Keratinocyte (primary cell): ENCODE measurements around the gene UBA3. TPM values are rescaled to one million over a fixed set of nuclear protein-coding genes. Genes with fewer than 3 reads are reported as not detected.

Source experiments
- DNase-seq: peaks from one replicate; pipeline ENCODE4 v3.0.0-alpha.2; 2011; ENCODE audit warnings: low read depth, missing footprints, low spot score
- FAIRE-seq: peaks from 2 replicates; lab custom pipeline; 2011; peaks lifted over from hg19 to GRCh38; lab: Jason Lieb, UNC
- H2AFZ ChIP-seq: 2 replicates; pipeline ENCODE4 v1.6.0; 2012; ENCODE audit warnings: low read length, control low read depth, inconsistent platforms; ENCODE audit not compliant: control insufficient read depth
- H3K27ac ChIP-seq: 2 replicates; pipeline ENCODE4 v1.5.1; 2011; ENCODE audit warnings: low read length; ENCODE audit not compliant: control insufficient read depth, insufficient read depth
- H3K27me3 ChIP-seq: 3 replicates; pipeline ENCODE4 v1.6.0; 2011; ENCODE audit warnings: low read length; ENCODE audit not compliant: control insufficient read depth, insufficient read depth; ENCODE audit errors: extremely low read depth
- H3K36me3 ChIP-seq, 2 experiments: 2 replicates in 1 of 2; 3 replicates in 1 of 2; pipeline ENCODE4 v1.5.1; 2011; ENCODE audit warnings: low read length in 2 of 2, mild to moderate bottlenecking in 1 of 2; ENCODE audit not compliant: control insufficient read depth in 2 of 2, insufficient read depth in 2 of 2; ENCODE audit errors: extremely low read depth in 1 of 2
- H3K4me1 ChIP-seq: 3 replicates; pipeline ENCODE4 v1.5.1; 2011; ENCODE audit warnings: low read length; ENCODE audit not compliant: control insufficient read depth, insufficient read depth; ENCODE audit errors: extremely low read depth
- H3K4me2 ChIP-seq: 3 replicates; pipeline ENCODE4 v1.6.0; 2011; ENCODE audit warnings: low read depth, low read length; ENCODE audit not compliant: control insufficient read depth, insufficient read depth; ENCODE audit errors: extremely low read depth
- H3K4me3 ChIP-seq, 3 experiments: fragments of 200-600 bp in 1 of 3; sonication (generic) in 1 of 3; 2 replicates in 2 of 3; 3 replicates in 1 of 3; pipeline ENCODE4 v1.5.1; 2011 to 2016; ENCODE audit warnings: low read length in 3 of 3, mild to moderate bottlenecking in 3 of 3, control low read depth in 2 of 3, inconsistent platforms in 1 of 3, low read depth in 1 of 3, mixed read lengths in 1 of 3, mixed run types in 1 of 3, moderate library complexity in 1 of 3; ENCODE audit not compliant: control insufficient read depth in 2 of 3, insufficient read depth in 2 of 3; ENCODE audit errors: extremely low read depth in 1 of 3
- H3K79me2 ChIP-seq: 2 replicates; pipeline ENCODE4 v1.6.0; 2012; ENCODE audit warnings: low read length; ENCODE audit not compliant: control insufficient read depth, insufficient read depth
- H3K9ac ChIP-seq: 3 replicates; pipeline ENCODE4 v1.6.0; 2011; ENCODE audit warnings: low read length; ENCODE audit not compliant: control insufficient read depth, insufficient read depth; ENCODE audit errors: extremely low read depth
- H3K9me1 ChIP-seq: 3 replicates; pipeline ENCODE4 v1.6.0; 2011; ENCODE audit warnings: low read length; ENCODE audit not compliant: control insufficient read depth, insufficient read depth; ENCODE audit errors: extremely low read depth
- H3K9me3 ChIP-seq: 2 replicates; pipeline ENCODE4 v1.5.1; 2012; ENCODE audit warnings: low read depth, low read length; ENCODE audit not compliant: control insufficient read depth
- H4K20me1 ChIP-seq: 3 replicates; pipeline ENCODE4 v1.6.0; 2011; ENCODE audit warnings: low read length; ENCODE audit not compliant: control insufficient read depth, insufficient read depth; ENCODE audit errors: extremely low read depth
- EZH2 ChIP-seq: IDR thresholded peaks from one replicate; pipeline ENCODE4 v1.6.1; 2012; ENCODE audit warnings: inconsistent platforms, mild to moderate bottlenecking, low read length, moderate library complexity
- dilution Hi-C: fragments of 300-500 bp; cut with MboI; formaldehyde crosslinking; loops from one replicate; pipeline ENCODE4 v1.7.0; 2020; ENCODE audit warnings: low sequenced_read_pairs; ENCODE audit not compliant: extremely low pct_ligation_motif_present
- polyA plus RNA-seq, 5 experiments: library from polyadenylated mRNA; depleted of rRNA in 3 of 5; stranded (reverse) in 3 of 5; stranded (forward) in 1 of 5; unstranded in 1 of 5; fragments of >200 nt; gene quantifications; 1 replicate in 1 of 5; 2 replicates in 3 of 5; 3 replicates in 1 of 5; pipeline versions ENCODE4 v1.2.1 to v1.2.3, GENCODE V29; 2011 to 2012; ENCODE audit warnings: missing spikeins in 2 of 5, low read depth in 1 of 5, low replicate concordance in 1 of 5
- TF ChIP-seq, protein P1 (sequence below), 3 experiments: IDR thresholded peaks in 1 of 3; conservative IDR thresholded peaks in 1 of 3; optimal IDR thresholded peaks in 1 of 3; 2 replicates in 2 of 3; 3 replicates in 1 of 3; pipeline versions ENCODE3 to v1.5.1; 2011; ENCODE audit warnings: low read length in 3 of 3, mild to moderate bottlenecking in 3 of 3, moderate library complexity in 2 of 3, control low read depth in 1 of 3, inconsistent platforms in 1 of 3; ENCODE audit not compliant: insufficient read depth in 2 of 3; ENCODE audit errors: extremely low read depth in 1 of 3

UBA3 gene
- polyA plus RNA-seq, 1 donor (not counting 4 experiments of a cell fraction or from before 2014, with no cell fraction given): 125 TPM

DNA sequence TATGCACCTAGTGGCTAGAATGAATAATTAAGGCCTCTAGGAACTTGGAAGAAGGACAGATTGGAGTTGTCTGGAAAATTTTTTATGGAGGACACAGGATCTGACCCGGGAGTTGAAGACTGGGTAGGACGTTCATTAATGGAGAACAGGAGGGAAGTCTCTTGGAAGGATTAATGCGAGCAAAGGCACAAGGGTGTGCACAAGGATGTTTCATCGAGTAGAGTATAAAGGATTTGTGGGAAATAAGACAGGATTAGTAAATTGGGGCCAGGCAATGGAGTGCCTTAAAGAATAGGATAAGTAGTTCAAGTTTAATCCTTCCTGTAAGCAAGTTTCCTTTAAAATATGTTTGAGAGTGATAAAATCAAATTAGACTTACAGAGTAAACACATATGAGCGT, 27.7 kb upstream of the UBA3 start:
- no peaks in the 10 kb centered on the region for H3K4me1 ChIP-seq
- TF ChIP-seq, protein P1, sequence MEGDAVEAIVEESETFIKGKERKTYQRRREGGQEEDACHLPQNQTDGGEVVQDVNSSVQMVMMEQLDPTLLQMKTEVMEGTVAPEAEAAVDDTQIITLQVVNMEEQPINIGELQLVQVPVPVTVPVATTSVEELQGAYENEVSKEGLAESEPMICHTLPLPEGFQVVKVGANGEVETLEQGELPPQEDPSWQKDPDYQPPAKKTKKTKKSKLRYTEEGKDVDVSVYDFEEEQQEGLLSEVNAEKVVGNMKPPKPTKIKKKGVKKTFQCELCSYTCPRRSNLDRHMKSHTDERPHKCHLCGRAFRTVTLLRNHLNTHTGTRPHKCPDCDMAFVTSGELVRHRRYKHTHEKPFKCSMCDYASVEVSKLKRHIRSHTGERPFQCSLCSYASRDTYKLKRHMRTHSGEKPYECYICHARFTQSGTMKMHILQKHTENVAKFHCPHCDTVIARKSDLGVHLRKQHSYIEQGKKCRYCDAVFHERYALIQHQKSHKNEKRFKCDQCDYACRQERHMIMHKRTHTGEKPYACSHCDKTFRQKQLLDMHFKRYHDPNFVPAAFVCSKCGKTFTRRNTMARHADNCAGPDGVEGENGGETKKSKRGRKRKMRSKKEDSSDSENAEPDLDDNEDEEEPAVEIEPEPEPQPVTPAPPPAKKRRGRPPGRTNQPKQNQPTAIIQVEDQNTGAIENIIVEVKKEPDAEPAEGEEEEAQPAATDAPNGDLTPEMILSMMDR (optimal IDR thresholded peaks at IDR 0.05 in 1 of 3, IDR thresholded peaks at IDR 0.05 in 1 of 3, conservative IDR thresholded peaks at IDR 0.05 in 1 of 3; ENCODE audit: extremely low read depth in 1 of 3, insufficient read depth in 2 of 3, low read length in 3 of 3): no peak
- no peak for TF ChIP-seq EZH2
- H3K27ac ChIP-seq: no peak overlapping the region
- FAIRE-seq (no peak), DNase-seq (no peak)
- H3K36me3 ChIP-seq: peaks cover 4 to 13% of the 10 kb centered on the region in 2 experiments
- H3K9me1 ChIP-seq: no peaks in the 10 kb centered on the region
- H3K4me2 ChIP-seq: no peak overlapping the region
- dilution Hi-C loops: no loop called here
- H2AFZ ChIP-seq: no peak overlapping the region
- no peak overlapping the region for H3K9ac ChIP-seq
- no peaks in the 10 kb centered on the region for H3K79me2 ChIP-seq
- no peaks in the 10 kb centered on the region for H3K9me3 ChIP-seq
- no peak overlapping the region for H3K4me3 ChIP-seq
- no peaks in the 10 kb centered on the region for H3K27me3 ChIP-seq
- H4K20me1 ChIP-seq: no peaks in the 10 kb centered on the region

DNA sequence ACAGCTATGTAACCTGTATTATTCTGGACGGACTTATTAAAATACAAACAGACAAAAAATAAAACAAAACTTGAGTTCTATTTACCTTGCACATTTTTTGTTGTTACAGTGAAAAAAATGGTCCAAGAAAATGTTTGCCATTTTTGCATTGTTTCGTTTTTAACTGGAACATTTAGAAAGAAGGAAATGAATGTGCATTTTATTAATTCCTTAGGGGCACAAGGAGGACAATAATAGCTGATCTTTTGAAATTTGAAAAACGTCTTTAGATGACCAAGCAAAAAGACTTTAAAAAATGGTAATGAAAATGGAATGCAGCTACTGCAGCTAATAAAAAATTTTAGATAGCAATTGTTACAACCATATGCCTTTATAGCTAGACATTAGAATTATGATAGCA, 25.2 kb upstream of the UBA3 start:
- Histone ChIP-seq H3K4me3 (no peak overlapping the region), H3K9me3 (no peaks in the 10 kb centered on the region), H3K9me1 (no peaks in the 10 kb centered on the region), H3K9ac (no peak overlapping the region), H3K27ac (no peak overlapping the region), H3K36me3 (peaks cover 4 to 18% of the 10 kb centered on the region in 2 experiments), H3K79me2 (no peaks in the 10 kb centered on the region), H2AFZ (no peak overlapping the region), H3K4me1 (no peaks in the 10 kb centered on the region), H3K27me3 (no peaks in the 10 kb centered on the region), H4K20me1 (no peaks in the 10 kb centered on the region), H3K4me2 (no peak overlapping the region)
- FAIRE-seq (no peak), DNase-seq (no peak)
- dilution Hi-C loops: no loop called here
- TF ChIP-seq EZH2: no peak
- TF ChIP-seq, protein P1 (optimal IDR thresholded peaks at IDR 0.05 in 1 of 3, IDR thresholded peaks at IDR 0.05 in 1 of 3, conservative IDR thresholded peaks at IDR 0.05 in 1 of 3; ENCODE audit: extremely low read depth in 1 of 3, insufficient read depth in 2 of 3, low read length in 3 of 3): no peak
